AG04450 (cell line): ENCODE results near the gene WSCD2. TPM values are rescaled to one million over a fixed set of nuclear protein-coding genes. Genes with fewer than 3 reads are reported as not detected.

Source experiments
- CTCF ChIA-PET: fragments of 300-600, 350-600 bp; formaldehyde crosslinking; extraction: SDS; loops from one replicate; lab custom pipeline; 2022; ENCODE audit warnings: antibody characterized with exemption, inconsistent platforms; lab: Charles Lee
- POLR2A ChIA-PET: fragments of 350-600 bp; formaldehyde crosslinking; extraction: SDS; loops from one replicate; lab custom pipeline; 2021; ENCODE audit warnings: antibody characterized with exemption, inconsistent platforms; lab: Yijun Ruan, JAX
- DNase-seq: peaks from one replicate; pipeline ENCODE4 v3.0.0-alpha.2; 2011; ENCODE audit warnings: low read depth, low spot score
- H3K27ac ChIP-seq: one replicate; pipeline ENCODE4 v1.5.1; 2012; ENCODE audit warnings: low read depth, low read length, control low read depth
- H3K27me3 ChIP-seq: one replicate; pipeline ENCODE4 v1.6.0; 2012; ENCODE audit warnings: low read length; ENCODE audit not compliant: control insufficient read depth, insufficient read depth
- H3K4me3 ChIP-seq: 2 replicates; pipeline ENCODE4 v1.5.1; 2011; ENCODE audit warnings: mild to moderate bottlenecking, low read depth, low read length, control low read depth
- H3K9me3 ChIP-seq: 2 replicates; pipeline ENCODE4 v1.5.1; 2012; ENCODE audit warnings: low read length; ENCODE audit not compliant: control insufficient read depth, insufficient read depth
- polyA plus RNA-seq: library from polyadenylated mRNA; depleted of rRNA; stranded (reverse); fragments of >200 nt; gene quantifications from 2 replicates; pipeline ENCODE4 v1.2.3, GENCODE V29; 2011
- TF ChIP-seq, protein P1 (sequence below): IDR thresholded peaks from 2 replicates; pipeline ENCODE4 v1.5.1; 2011; ENCODE audit warnings: low read depth, low read length, control low read depth, inconsistent platforms

WSCD2 gene
- polyA plus RNA-seq, 1 experiment = not detected

DNA sequence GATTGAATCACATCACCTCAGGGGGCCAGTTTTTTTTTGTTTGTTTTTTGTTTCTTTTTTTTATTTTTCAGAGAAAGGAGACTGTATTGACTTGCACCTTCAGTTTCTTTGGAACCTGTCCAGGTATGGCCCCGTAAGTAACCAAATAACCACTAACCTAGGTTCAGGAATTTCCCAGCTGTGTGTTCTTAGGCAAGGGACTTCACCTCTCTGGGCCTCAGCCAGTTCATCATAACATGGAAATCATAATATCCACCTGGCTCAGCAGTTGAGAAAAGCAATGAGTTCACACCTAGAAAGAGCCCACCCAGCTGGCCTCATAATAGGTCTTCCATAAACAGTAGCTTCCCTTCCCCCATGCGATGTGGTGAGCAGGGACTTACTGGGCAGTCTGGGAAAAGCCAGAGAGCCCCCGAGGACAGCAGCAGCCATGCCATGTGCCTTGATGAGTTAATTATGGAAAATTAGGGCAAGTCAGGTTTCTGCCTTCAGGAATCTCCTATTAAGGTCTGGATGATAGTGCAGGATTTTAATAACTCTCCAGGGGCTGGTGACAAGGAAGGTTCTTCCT lies 27.4 kb upstream of the WSCD2 start:
- no peak for DNase-seq
- ChIA-PET POLR2A (no interaction called here), CTCF (no interaction called here)
- Histone ChIP-seq H3K27ac (no peak overlapping the region), H3K9me3 (no peaks in the 10 kb centered on the region), H3K4me3 (no peak overlapping the region), H3K27me3 (peaks cover 2% of the 10 kb centered on the region)
- TF ChIP-seq, protein P1, sequence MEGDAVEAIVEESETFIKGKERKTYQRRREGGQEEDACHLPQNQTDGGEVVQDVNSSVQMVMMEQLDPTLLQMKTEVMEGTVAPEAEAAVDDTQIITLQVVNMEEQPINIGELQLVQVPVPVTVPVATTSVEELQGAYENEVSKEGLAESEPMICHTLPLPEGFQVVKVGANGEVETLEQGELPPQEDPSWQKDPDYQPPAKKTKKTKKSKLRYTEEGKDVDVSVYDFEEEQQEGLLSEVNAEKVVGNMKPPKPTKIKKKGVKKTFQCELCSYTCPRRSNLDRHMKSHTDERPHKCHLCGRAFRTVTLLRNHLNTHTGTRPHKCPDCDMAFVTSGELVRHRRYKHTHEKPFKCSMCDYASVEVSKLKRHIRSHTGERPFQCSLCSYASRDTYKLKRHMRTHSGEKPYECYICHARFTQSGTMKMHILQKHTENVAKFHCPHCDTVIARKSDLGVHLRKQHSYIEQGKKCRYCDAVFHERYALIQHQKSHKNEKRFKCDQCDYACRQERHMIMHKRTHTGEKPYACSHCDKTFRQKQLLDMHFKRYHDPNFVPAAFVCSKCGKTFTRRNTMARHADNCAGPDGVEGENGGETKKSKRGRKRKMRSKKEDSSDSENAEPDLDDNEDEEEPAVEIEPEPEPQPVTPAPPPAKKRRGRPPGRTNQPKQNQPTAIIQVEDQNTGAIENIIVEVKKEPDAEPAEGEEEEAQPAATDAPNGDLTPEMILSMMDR = no peak

DNA sequence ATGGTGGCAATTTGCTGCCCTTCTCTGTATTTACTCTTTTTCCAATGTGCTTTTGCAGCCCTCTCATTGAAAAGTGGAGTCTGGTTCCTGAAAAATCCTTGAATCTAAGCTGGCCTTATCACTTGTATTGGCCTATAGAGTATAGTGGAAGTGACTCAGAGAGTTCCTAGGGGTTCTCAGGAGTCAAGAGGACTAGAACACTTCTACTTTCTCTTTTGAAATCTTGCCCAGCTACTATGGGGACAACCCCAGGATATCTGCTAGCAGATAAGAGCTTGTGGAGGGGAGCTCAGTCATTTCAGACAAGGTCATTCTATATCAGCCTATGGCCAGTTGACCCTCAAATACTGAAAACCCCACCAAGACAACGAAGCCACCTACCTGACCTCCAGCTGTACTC lies 26.7 kb upstream of the WSCD2 start:
- ChIA-PET POLR2A (no interaction called here), CTCF (no interaction called here)
- DNase-seq = no peak
- TF ChIP-seq, protein P1 = no peak
- Histone ChIP-seq H3K27me3 (peaks cover 2% of the 10 kb centered on the region), H3K4me3 (no peak overlapping the region), H3K9me3 (no peaks in the 10 kb centered on the region), H3K27ac (no peak overlapping the region)

DNA sequence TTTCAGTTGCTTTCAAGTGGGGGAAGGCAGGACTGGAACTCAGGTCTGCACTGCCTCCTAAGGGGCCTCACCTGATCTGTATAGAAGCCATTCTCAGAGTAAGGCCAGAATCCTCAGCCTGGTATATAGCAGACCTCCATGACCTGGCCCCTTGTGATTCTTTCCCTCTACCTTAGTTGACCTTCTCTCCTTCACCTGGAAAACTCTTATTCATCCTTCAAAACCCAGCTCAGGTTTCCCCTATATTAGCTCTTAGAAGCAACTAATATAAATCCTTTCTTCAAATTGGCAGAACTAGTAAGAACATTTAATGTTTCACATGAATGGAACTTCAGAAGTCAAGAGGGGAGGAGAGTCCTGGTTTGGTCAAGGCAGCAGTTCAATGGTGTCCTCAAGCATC lies 26.0 kb upstream of the WSCD2 start:
- no peaks in the 10 kb centered on the region for H3K9me3 ChIP-seq
- no peak for DNase-seq
- ChIA-PET POLR2A (no interaction called here), CTCF (no interaction called here)
- TF ChIP-seq, protein P1 = no peak
- no peak overlapping the region for H3K4me3 ChIP-seq
- H3K27me3 ChIP-seq = peaks cover 2% of the 10 kb centered on the region
- H3K27ac ChIP-seq = no peak overlapping the region

DNA sequence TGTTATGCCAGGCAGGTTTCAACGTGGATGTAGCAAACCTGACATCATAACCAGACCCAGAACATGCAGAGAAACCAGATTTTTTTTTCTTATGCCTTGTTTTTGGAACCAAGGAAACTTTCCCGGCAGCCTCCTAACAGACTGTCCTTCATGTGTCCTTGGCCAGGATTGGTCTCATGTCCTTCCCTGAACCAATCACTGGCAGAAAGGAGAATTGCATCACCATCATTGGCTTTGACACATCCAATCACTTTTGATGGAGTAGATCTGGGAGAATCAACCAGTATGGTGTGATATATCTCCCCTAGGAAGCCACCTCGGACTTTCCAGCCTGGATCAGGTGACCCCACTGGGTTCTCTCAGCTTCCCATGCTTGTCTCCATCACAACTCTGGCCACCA lies 25.6 kb upstream of the WSCD2 start:
- no peak overlapping the region for H3K4me3 ChIP-seq
- ChIA-PET POLR2A (no interaction called here), CTCF (no interaction called here)
- H3K9me3 ChIP-seq = no peaks in the 10 kb centered on the region
- TF ChIP-seq, protein P1 = no peak
- no peak overlapping the region for H3K27ac ChIP-seq
- peaks cover 2% of the 10 kb centered on the region for H3K27me3 ChIP-seq
- no peak for DNase-seq

DNA sequence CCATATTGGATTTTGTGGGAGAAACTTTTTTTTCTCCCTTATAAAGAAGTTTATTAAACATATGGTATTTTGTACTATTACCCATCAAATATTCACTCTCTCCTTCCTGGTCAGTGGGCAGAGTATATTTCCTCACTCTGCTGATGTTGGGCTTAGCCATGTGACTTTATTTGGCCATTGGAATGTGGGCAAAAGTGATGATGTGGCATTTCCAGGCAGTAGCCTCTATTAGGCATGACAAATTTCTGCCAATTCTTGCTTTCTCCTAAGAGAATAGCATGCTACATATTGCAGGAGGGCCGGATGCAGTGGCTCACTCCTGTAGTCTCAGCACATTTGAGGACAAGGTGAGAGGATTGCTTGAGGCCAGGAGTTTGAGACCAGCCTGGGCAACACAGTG lies 24.4 kb upstream of the WSCD2 start:
- no peak overlapping the region for H3K4me3 ChIP-seq
- POLR2A ChIA-PET = no interaction called here
- CTCF ChIA-PET = no interaction called here
- H3K27me3 ChIP-seq = peaks cover 2% of the 10 kb centered on the region
- no peak for DNase-seq
- no peak overlapping the region for H3K27ac ChIP-seq
- H3K9me3 ChIP-seq = no peaks in the 10 kb centered on the region
- TF ChIP-seq, protein P1 = no peak
